Subcutaneous adipose tissue (tissue), 4 donors: ENCODE measurements around the gene ILDR1. TPM values are rescaled to one million over a fixed set of nuclear protein-coding genes. Genes with fewer than 3 reads are reported as not detected.

Source experiments
- CTCF ChIP-seq: fragments of 450-650 bp; IDR thresholded peaks from one replicate; pipeline ENCODE4 v1.5.1; 2016; ENCODE audit warnings: low read depth, mild to moderate bottlenecking, control low read depth, antibody characterized with exemption, moderate library complexity
- total RNA-seq, 4 donors: library from RNA; depleted of rRNA; stranded (reverse); fragments of >200 nt; gene quantifications; one replicate each; pipeline ENCODE4 v1.1.0, GENCODE V29; 2016

The ILDR1 gene
- total RNA-seq, 4 donors from 2014 or later = 0.17 TPM; not detected in 3

- no peak for TF ChIP-seq CTCF
Measured at GRCh38 chr3:121992601-121993560, 29.2 kb downstream of the ILDR1 start.

- TF ChIP-seq CTCF = no peak
Measured at GRCh38 chr3:121989943-121990342, 32.1 kb downstream of the ILDR1 start.

GRCh38 chr3:121988146-121988545, 33.9 kb downstream of the ILDR1 start:
- TF ChIP-seq CTCF = no peak

- TF ChIP-seq CTCF = no peak
Measured at GRCh38 chr3:121985846-121986245, 36.2 kb downstream of the ILDR1 start.

- TF ChIP-seq CTCF = no peak
Measured at GRCh38 chr3:121981473-121981872, 40.6 kb downstream of the ILDR1 start.

GRCh38 chr3:121980450-121980796, 41.6 kb downstream of the ILDR1 start:
- no peak for TF ChIP-seq CTCF

- TF ChIP-seq CTCF = no peak
Measured at GRCh38 chr3:121979734-121980449, 42.2 kb downstream of the ILDR1 start.
